ENCODE measurements around the gene KCND3.

DNA sequence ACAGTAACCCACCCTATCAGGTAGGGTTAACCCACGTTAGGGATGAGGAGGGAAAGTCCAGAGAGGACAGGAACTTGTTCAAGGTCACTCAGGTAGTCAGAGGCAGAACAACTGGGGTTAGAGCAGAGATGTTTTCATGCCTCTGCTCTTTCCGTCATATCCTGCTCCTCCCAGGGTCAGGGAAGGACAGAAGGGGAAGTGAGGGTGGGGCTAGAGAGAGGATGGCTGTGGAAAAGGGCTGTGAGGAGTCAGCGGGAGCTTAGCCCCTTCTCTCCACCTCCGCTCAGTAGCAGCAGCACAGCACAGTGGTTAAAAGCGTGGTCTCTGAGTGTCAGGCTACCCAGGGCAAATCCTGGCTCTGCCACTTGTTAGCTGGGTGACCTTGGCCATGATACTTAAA, 197.2 kb downstream of the KCND3 start:
- TF ChIP-seq, protein P1, sequence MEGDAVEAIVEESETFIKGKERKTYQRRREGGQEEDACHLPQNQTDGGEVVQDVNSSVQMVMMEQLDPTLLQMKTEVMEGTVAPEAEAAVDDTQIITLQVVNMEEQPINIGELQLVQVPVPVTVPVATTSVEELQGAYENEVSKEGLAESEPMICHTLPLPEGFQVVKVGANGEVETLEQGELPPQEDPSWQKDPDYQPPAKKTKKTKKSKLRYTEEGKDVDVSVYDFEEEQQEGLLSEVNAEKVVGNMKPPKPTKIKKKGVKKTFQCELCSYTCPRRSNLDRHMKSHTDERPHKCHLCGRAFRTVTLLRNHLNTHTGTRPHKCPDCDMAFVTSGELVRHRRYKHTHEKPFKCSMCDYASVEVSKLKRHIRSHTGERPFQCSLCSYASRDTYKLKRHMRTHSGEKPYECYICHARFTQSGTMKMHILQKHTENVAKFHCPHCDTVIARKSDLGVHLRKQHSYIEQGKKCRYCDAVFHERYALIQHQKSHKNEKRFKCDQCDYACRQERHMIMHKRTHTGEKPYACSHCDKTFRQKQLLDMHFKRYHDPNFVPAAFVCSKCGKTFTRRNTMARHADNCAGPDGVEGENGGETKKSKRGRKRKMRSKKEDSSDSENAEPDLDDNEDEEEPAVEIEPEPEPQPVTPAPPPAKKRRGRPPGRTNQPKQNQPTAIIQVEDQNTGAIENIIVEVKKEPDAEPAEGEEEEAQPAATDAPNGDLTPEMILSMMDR (conservative IDR thresholded peaks at IDR 0.05; ENCODE audit: low read length): no peak
- TF ChIP-seq EZH2phosphoT487 (IDR thresholded peaks at IDR 0.05; ENCODE audit: borderline replicate concordance): no peak
